Calu3 (cell line): Measurements from ENCODE around the gene TNKS2. TPM values are rescaled to one million over a fixed set of nuclear protein-coding genes. Genes with fewer than 3 reads are reported as not detected.
A peak's percentile ranks its signal among the peaks of the same experiment; 100 is the strongest.

Experiments used
- BruUV-seq: library from RNA; stranded (reverse); fragments of 400-500 nt; replicated peaks from 2 replicates; lab custom pipeline; 2021; lab: Mats Ljungman, UMichigan
- CTCF ChIA-PET: fragments of 300-600 bp; sonication (Branson Sonifier 250); formaldehyde crosslinking; loops from one replicate; lab custom pipeline; 2022; ENCODE audit warnings: antibody characterized with exemption; lab: Charles Lee
- DNase-seq: peaks from one replicate; pipeline ENCODE4 v3.0.0; 2022
- H3K27ac Mint-ChIP-seq: one replicate; pipeline ENCODE4 v1.8.0; 2022; ENCODE audit warnings: mixed read lengths; ENCODE audit not compliant: unreplicated experiment
- H3K27me3 Mint-ChIP-seq: one replicate; pipeline ENCODE4 v1.8.0; 2022; ENCODE audit warnings: mixed read lengths; ENCODE audit not compliant: unreplicated experiment
- H3K36me3 Mint-ChIP-seq: one replicate; pipeline ENCODE4 v1.8.0; 2022; ENCODE audit warnings: mild to moderate bottlenecking, moderate library complexity, mixed read lengths; ENCODE audit not compliant: insufficient read depth, unreplicated experiment
- H3K4me1 Mint-ChIP-seq: one replicate; pipeline ENCODE4 v1.8.0; 2022; ENCODE audit warnings: mild to moderate bottlenecking, low read depth, mixed read lengths; ENCODE audit not compliant: unreplicated experiment
- H3K4me3 Mint-ChIP-seq: one replicate; pipeline ENCODE4 v1.8.0; 2022; ENCODE audit warnings: mild to moderate bottlenecking, low read depth, moderate library complexity, mixed read lengths; ENCODE audit not compliant: unreplicated experiment
- H3K9me3 Mint-ChIP-seq: one replicate; pipeline ENCODE4 v1.8.0; 2022; ENCODE audit warnings: low read depth, mixed read lengths; ENCODE audit not compliant: unreplicated experiment
- CTCF ChIP-seq: fragments of 200-600 bp; IDR thresholded peaks from one replicate; pipeline ENCODE4 v1.8.0; 2022; ENCODE audit warnings: antibody characterized with exemption; ENCODE audit not compliant: unreplicated experiment
- intact Hi-C: fragments of 100-400 bp; cut with micrococcal nuclease; formaldehyde crosslinking; loops from one replicate; pipeline ENCODE4 v1.10.0; 2022; ENCODE audit not compliant: unreplicated experiment
- total RNA-seq: library from RNA; stranded (reverse); gene quantifications from 2 replicates; pipeline ENCODE4 v1.2.3, GENCODE V29; 2022

The TNKS2 gene
- total RNA-seq, 1 experiment from 2014 or later = 24.6 TPM

- BruUV-seq = no TSS peak
- intact Hi-C loops = no loop called here
- Mint-ChIP-seq H3K27me3 (no peaks in the 10 kb centered on the region), H3K4me3 (no peak overlapping the region), H3K27ac (peak overlapping the region; percentile 67), H3K4me1 (peaks cover 14% of the 10 kb centered on the region), H3K9me3 (no peaks in the 10 kb centered on the region), H3K36me3 (peaks cover 5% of the 10 kb centered on the region)
- no peak for TF ChIP-seq CTCF
- DNase-seq = peak; percentile 38
- CTCF ChIA-PET = interaction anchor here (0.5 kb wide), 1 partner anchor 13 kb away, joined by 4 read pairs; no protein-coding TSS in a partner anchor
Measured at GRCh38 chr10:91901784-91902677, 103.8 kb downstream of the TNKS2 start.

GRCh38 chr10:91907033-91907594, 108.9 kb downstream of the TNKS2 start:
- Mint-ChIP-seq H3K27ac (no peak overlapping the region), H3K4me3 (peak overlapping the region; percentile 79), H3K9me3 (no peaks in the 10 kb centered on the region), H3K4me1 (peaks cover 15% of the 10 kb centered on the region), H3K36me3 (peaks cover 18% of the 10 kb centered on the region), H3K27me3 (no peaks in the 10 kb centered on the region)
- intact Hi-C loops = no loop called here
- CTCF ChIA-PET = interaction anchor here (0.6 kb wide), 2 partner anchors 91 to 200 kb away, joined by 3 to 5 read pairs; no protein-coding TSS in a partner anchor
- DNase-seq = no peak
- TF ChIP-seq CTCF = no peak
- no TSS peak for BruUV-seq

GRCh38 chr10:91907914-91908336, 109.7 kb downstream of the TNKS2 start:
- H3K36me3 Mint-ChIP-seq = peaks cover 18% of the 10 kb centered on the region
- TF ChIP-seq CTCF = no peak
- CTCF ChIA-PET = interaction anchor here (0.6 to 1.3 kb wide), 2 partner anchors 16 to 92 kb away, joined by 3 read pairs; partner anchors contain the start of gene BTAF1
- H3K27me3 Mint-ChIP-seq = peaks cover 4% of the 10 kb centered on the region
- no peak for DNase-seq
- H3K4me1 Mint-ChIP-seq = peaks cover 15% of the 10 kb centered on the region
- BruUV-seq = no TSS peak
- no peaks in the 10 kb centered on the region for H3K9me3 Mint-ChIP-seq
- no peak overlapping the region for H3K27ac Mint-ChIP-seq
- intact Hi-C loops = no loop called here
- peak overlapping the region; percentile 79 for H3K4me3 Mint-ChIP-seq

- DNase-seq = peak; percentile 76
- CTCF ChIA-PET = interaction anchor here (1.3 kb wide), 1 partner anchor 15 kb away, joined by 3 read pairs; the partner anchor contains the start of gene BTAF1
- Mint-ChIP-seq H3K9me3 (no peaks in the 10 kb centered on the region), H3K36me3 (peaks cover 18% of the 10 kb centered on the region), H3K27me3 (peaks cover 10% of the 10 kb centered on the region), H3K27ac (no peak overlapping the region), H3K4me1 (peaks cover 20% of the 10 kb centered on the region), H3K4me3 (peak overlapping the region; percentile 79)
- intact Hi-C loops = no loop called here
- TF ChIP-seq CTCF = no peak
- no TSS peak for BruUV-seq
Measured at GRCh38 chr10:91908337-91909116, 110.3 kb downstream of the TNKS2 start.
